Cardiac septum (tissue), 1 donor: ENCODE measurements around the gene TREH. TPM values are rescaled to one million over a fixed set of nuclear protein-coding genes. Genes with fewer than 3 reads are reported as not detected.
"Not testable (repeated sequence)": the region's sequence is repeated elsewhere in the genome, so short reads cannot be mapped to it uniquely, and the experiment has no call there.

Experiments
- DNase-seq: peaks from one replicate; pipeline ENCODE4 v3.0.0-alpha.2; 2020; ENCODE audit warnings: low spot score
- intact Hi-C: fragments of 100-400 bp; cut with DNase I; formaldehyde crosslinking; loops from one replicate; pipeline ENCODE4 v1.14.0; 2022
- long read RNA-seq: library from polyadenylated mRNA; unstranded; transcript quantifications from one replicate; pipeline ENCODE4 v2.0.0, GENCODE V29; 2021
- total RNA-seq: library from RNA; stranded (reverse); fragmentation: NEBNext Ultra II Directional; extraction: Animal tissue kit (Norgen Biotek cat#: 25700); gene quantifications from one replicate; pipeline ENCODE4 v1.2.1, GENCODE V29; 2021
- donor health status: DM: no; HTN: no; CAD: no.

Gene TREH
- total RNA-seq, result not detected
- long read RNA-seq, result 0 reads

DNA sequence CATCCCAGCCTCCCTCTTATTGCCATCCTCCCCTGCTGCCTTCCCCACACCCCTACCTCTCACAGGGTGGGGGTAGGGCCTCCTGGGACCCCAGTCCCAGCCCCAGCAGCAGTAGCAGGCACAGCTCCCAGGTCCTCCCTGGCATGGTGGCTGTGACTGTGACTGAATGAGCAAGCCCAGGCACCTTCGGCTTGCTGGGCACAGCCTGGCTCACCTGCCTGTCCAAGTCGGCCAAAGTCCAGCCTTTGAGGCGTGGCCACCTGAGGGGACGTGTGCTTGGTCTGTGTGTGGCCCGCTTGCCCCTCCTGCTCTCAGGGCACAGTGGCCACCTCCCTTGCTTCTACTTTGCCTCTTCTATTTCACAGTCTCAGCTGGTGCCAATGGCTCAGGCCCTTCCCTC, at the start of gene TREH:
TREH (minus strand) TSS at position 168 of the 400 bp plus-strand sequence; CDS start at position 145, 23 bp downstream.
- intact Hi-C loops, result no loop called here
- DNase-seq, result peak; percentile 10

DNA sequence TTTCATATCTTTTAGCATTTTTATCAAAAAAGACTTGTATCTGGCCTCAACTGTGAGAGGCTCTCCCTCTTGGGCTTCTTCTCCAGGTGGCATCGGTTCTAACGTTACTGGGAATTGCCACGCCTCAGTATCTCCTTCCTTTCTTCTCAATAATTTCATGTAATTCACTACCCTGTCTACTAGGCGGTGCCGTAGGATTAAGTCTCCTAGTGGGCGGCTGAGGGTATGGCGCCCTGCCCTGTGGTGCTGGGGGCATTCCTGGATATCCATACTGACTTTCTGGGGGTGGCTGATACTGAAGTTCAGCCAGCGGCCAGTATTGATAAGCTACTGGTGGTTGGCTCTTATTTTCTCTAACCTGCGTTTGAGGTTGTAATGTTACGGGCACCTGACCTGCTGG, 48.7 kb upstream of the TREH start:
- intact Hi-C loops, DNase-seq: not testable (repeated sequence)

GRCh38 chr11:118727721-118728066, 48.2 kb upstream of the TREH start:
- DNase-seq, intact Hi-C loops: not testable (repeated sequence)

DNA sequence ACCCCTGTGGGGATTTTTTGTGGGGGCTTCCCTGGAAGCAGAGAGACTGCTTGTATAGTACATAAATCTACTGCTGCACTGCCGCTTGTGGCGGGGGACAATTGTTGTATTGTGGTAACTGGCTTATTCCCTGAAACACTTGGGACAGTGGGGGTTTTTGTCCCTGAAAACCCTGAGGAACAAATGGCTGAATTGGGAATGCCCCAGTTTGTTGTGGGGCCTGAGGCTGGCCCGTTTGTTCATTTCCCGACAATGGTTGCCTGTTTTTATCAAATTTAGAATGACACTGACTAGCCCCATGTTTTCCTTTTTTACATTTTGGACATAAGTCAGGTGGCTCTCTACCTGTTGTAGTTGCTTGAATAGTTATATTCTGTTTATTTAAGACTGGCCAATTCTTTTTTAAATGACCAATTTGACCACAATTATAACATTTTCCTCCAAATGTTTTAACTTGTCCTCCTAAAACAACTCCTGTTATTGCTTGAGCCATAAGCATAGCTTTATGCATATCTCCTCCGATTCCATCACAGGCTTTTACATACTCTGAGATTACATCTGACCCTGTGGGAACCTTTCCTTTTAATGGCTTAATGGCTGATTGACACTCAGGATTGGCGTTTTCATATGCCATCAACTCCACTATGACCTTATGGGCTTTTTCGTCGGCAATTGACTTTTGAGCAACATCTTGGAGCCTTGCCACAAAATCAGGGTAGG, 47.7 kb upstream of the TREH start:
- intact Hi-C loops, DNase-seq: not testable (repeated sequence)

DNA sequence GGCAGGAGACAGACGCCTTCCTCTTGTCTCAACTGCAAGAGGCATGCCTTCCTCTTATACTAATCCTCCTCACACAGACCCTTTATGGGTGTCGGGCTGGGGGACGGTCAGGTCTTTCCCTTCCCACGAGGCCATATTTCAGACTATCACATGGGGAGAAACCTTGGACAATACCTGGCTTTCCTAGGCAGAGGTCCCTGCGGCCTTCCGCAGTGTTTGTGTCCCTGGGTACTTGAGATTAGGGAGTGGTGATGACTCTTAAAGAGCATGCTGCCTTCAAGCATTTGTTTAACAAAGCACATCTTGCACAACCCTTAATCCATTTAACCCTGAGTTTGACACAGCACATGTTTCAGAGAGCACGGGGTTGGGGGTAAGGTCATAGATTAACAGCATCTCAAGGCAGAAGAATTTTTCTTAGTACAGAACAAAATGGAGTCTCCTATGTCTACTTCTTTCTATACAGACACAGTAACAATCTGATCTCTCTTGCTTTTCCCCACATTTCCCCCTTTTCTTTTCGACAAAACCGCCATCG, 42.1 kb upstream of the TREH start:
- intact Hi-C loops, DNase-seq: not testable (repeated sequence)

GRCh38 chr11:118720740-118721139, 41.3 kb upstream of the TREH start:
- intact Hi-C loops, DNase-seq: not testable (repeated sequence)

DNA sequence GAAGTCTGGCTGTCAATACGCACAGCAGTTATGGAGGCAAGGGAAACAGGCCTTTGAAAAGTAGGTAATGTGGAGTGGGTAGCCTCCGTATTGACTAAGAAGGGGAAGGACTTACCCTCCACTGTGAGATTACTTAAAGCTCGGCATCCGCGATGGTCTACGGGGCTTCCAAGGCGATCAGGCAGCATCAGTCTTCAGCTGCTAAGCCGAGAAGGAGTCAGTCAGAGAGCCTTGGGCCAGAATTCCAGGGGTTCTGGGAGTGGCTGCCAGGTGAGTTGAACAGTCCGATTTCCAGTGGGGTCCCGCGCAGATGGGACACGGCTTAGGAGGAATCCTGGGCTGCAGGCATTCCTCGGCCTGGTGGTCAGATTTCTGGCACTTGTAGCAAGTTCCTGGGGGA, 40.6 kb upstream of the TREH start:
- intact Hi-C loops, DNase-seq: not testable (repeated sequence)

- DNase-seq, intact Hi-C loops: not testable (repeated sequence)
Observed at GRCh38 chr11:118718562-118718961, 39.1 kb upstream of the TREH start.

- intact Hi-C loops, DNase-seq: not testable (repeated sequence)
Observed at GRCh38 chr11:118717733-118718132, 38.3 kb upstream of the TREH start.

GRCh38 chr11:118717221-118717620, 37.8 kb upstream of the TREH start:
- intact Hi-C loops, DNase-seq: not testable (repeated sequence)

DNA sequence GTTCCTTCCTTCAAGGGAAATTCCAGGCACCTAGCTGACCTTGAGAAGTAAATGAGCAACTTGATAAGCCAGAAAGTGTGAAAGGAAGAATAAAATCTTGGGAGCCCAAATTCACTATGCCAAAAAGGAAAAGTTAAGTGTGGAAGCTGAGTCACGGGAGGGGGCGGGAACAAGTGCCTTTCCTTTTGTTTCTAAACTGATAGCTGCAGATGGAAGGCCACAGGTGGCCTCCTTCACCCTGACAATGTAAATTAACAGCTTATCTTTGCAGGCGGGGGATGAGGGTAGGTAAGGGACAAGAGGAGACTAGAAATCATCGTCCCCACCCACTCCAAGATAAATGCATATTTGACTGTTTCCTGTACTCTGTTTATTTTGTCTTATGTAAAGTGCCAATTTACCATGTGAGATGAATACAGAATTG, 36.4 kb upstream of the TREH start:
- intact Hi-C loops, result no loop called here
- no peak for DNase-seq

GRCh38 chr11:118715245-118715831, 35.9 kb upstream of the TREH start:
- intact Hi-C loops, result no loop called here
- DNase-seq, result no peak

- no peak for DNase-seq
- intact Hi-C loops, result no loop called here
Observed at GRCh38 chr11:118714816-118715215, 35.4 kb upstream of the TREH start.

- DNase-seq, intact Hi-C loops: not testable (repeated sequence)
Observed at GRCh38 chr11:118714416-118714815, 35.0 kb upstream of the TREH start.

DNA sequence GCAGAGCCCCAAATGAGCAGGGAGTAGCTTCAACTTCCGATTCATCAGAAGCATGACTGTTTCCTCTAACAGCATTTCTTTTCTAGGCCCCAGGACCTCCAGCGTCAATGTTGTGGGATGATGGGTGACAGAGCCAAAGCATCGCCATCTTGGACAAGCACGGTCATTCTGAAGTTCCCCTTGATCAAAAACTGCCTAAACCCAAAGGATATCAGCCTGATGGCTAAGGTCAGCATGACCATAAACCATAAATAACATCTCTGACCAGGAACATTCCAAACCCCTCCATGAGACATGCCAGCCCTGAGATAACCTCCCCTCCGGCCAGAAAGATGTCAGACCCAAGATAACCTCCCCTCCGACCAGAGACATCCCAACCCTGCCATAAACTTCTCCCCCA, 28.8 kb upstream of the TREH start:
- intact Hi-C loops, result no loop called here
- no peak for DNase-seq

DNA sequence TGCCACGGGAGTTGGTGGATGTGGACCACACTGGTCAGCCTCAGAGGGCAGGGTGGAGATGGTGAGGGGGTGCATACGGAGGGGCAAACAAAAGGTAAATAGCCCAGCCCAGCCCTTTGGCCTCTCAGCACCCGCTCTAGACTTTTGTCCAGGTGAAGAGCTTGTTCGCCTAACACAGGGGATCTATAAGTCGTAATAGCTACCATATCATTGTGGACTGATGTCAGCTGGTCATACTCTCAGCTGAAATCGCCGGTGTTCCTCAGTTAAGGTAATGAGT, 27.0 kb upstream of the TREH start:
- intact Hi-C loops, result no loop called here
- no peak for DNase-seq

DNA sequence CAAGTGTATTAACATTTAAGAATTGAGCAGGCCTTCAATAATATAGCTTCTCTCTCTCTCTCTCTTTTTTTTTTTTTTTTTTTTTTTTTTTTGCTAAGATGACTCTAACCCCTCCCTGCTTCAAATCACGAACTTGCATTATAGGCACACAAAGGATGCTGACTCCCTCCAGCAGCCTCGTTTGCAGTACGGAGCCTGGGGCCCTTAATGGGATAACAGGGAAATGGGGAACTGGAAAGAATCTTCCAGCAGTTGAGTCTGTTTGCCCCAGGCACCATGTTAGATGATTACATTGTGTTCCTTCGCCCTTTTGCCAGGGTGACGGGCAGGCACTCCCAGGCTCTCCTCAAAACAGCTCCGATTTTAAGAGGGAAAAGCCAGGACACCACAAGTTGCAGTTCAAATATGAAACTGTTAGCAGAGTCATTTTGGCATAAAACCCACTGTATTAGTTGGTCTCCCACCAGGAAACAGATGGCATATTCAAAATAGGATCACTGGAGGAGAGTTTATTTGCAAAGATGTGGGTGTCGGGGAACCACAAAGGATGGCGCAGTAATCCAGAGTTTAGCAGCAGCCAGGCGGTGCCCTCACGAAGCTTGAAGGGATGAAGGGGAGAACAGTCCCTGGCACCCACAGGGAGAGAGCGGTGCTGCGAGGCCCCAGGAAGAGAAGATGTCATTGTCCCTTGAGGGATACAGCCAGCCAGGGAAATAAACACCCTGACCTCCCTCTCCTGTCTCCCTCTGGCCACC, 26.5 kb upstream of the TREH start:
- intact Hi-C loops, result no loop called here
- no peak for DNase-seq

- intact Hi-C loops, result no loop called here
- DNase-seq, result no peak
Observed at GRCh38 chr11:118705111-118705741, 25.8 kb upstream of the TREH start.

GRCh38 chr11:118703563-118704106, 24.2 kb upstream of the TREH start:
- intact Hi-C loops, result no loop called here

More at GRCh38 chr11:118703563-118704106, 24.2 kb upstream of the TREH start:
- no peak for DNase-seq
